PC-3 (cell line): ENCODE measurements around the gene RRAGC. TPM values are rescaled to one million over a fixed set of nuclear protein-coding genes. Genes with fewer than 3 reads are reported as not detected.

ENCODE experiments used
- ATAC-seq: fragments of 200-7000 bp; cut with Tn5 transposase; 2 replicates; pipeline ENCODE4 v1.9.1; 2020; ENCODE audit warnings: mild to moderate bottlenecking, moderate library complexity
- BruUV-seq: library from RNA; stranded (reverse); fragments of 400-500 nt; replicated peaks from 2 replicates; lab custom pipeline; 2021; lab: Mats Ljungman, UMichigan
- CTCF ChIA-PET: fragments of 300-600 bp; sonication (Branson Sonifier 250); formaldehyde crosslinking; loops from one replicate; lab custom pipeline; 2022; ENCODE audit warnings: antibody characterized with exemption; lab: Charles Lee
- POLR2A ChIA-PET: fragments of 300-600 bp; sonication (Branson Sonifier 250); formaldehyde crosslinking; loops from one replicate; lab custom pipeline; 2022; ENCODE audit warnings: antibody characterized with exemption; ENCODE audit not compliant: unreplicated experiment; lab: Charles Lee
- DNase-seq: peaks from one replicate; pipeline ENCODE4 v3.0.0-alpha.2; 2015
- H2AFZ ChIP-seq: fragments of 300-600 bp; sonication (generic); 2 replicates; pipeline ENCODE4 v1.6.0; 2016; ENCODE audit warnings: antibody characterized with exemption, low read length
- H3F3A ChIP-seq: fragments of 300-600 bp; sonication (generic); one replicate; pipeline ENCODE4 v1.6.0; 2017; ENCODE audit warnings: antibody characterized with exemption, low read length, control low read depth, mild to moderate bottlenecking; ENCODE audit not compliant: unreplicated experiment
- H3K27ac ChIP-seq: fragments of 300-600 bp; sonication (generic); 2 replicates; pipeline ENCODE4 v1.5.1; 2016; ENCODE audit warnings: mild to moderate bottlenecking, low read length
- H3K27me3 ChIP-seq: fragments of 300-600 bp; sonication (generic); 2 replicates; pipeline ENCODE4 v1.6.1; 2016; ENCODE audit warnings: low read length, mixed read lengths
- H3K36me3 ChIP-seq: fragments of 300-600 bp; sonication (generic); 2 replicates; pipeline ENCODE4 v1.6.1; 2016; ENCODE audit warnings: low read depth, mixed run types, low read length, mixed read lengths
- H3K4me1 ChIP-seq: fragments of 300-600 bp; sonication (generic); 2 replicates; pipeline ENCODE4 v1.5.1; 2016; ENCODE audit warnings: low read length; ENCODE audit not compliant: insufficient read depth
- H3K4me2 ChIP-seq: fragments of 300-600 bp; sonication (generic); 2 replicates; pipeline ENCODE4 v1.6.0; 2016; ENCODE audit warnings: low read length
- H3K4me3 ChIP-seq: fragments of 300-600 bp; sonication (generic); 2 replicates; pipeline ENCODE4 v1.5.1; 2016; ENCODE audit warnings: mild to moderate bottlenecking, low read length, mixed read lengths
- H3K79me2 ChIP-seq: fragments of 300-600 bp; sonication (generic); 2 replicates; pipeline ENCODE4 v1.6.1; 2017; ENCODE audit warnings: low read length, mixed read lengths
- H3K9ac ChIP-seq: fragments of 300-600 bp; sonication (generic); 2 replicates; pipeline ENCODE4 v1.6.0; 2016; ENCODE audit warnings: mild to moderate bottlenecking, low read length
- H3K9me2 ChIP-seq: fragments of 300-600 bp; sonication (generic); replicated peaks from 2 replicates; pipeline ENCODE4 v1.6.1; 2016; ENCODE audit warnings: mixed run types, low read length, mixed read lengths
- H3K9me3 ChIP-seq: fragments of 300-600 bp; sonication (generic); 2 replicates; pipeline ENCODE4 v1.6.1; 2016; ENCODE audit warnings: low read length, mixed read lengths
- H4K20me1 ChIP-seq: fragments of 300-600 bp; sonication (generic); 2 replicates; pipeline ENCODE4 v1.6.1; 2016; ENCODE audit warnings: low read length, mixed read lengths
- CTCF ChIP-seq: fragments of 300-600 bp; sonication (generic); conservative IDR thresholded peaks from 2 replicates; pipeline ENCODE4 v1.5.1; 2017; ENCODE audit warnings: antibody characterized with exemption, low read depth, mild to moderate bottlenecking, low read length
- EZH2 ChIP-seq: fragments of 300-600 bp; sonication (generic); IDR thresholded peaks from one replicate; pipeline ENCODE4 v1.6.1; 2017; ENCODE audit warnings: antibody characterized with exemption, mild to moderate bottlenecking, low read length; ENCODE audit not compliant: unreplicated experiment
- EZH2phosphoT487 ChIP-seq: fragments of 300-600 bp; sonication (generic); IDR thresholded peaks from 2 replicates; pipeline ENCODE4 v1.6.1; 2018; ENCODE audit warnings: mild to moderate bottlenecking, antibody characterized with exemption, low read length, borderline replicate concordance
- intact Hi-C: fragments of 100-400 bp; cut with micrococcal nuclease; formaldehyde crosslinking; loops from 2 replicates; pipeline ENCODE4 v1.9.0; 2023
- total RNA-seq: library from RNA; depleted of rRNA; stranded (reverse); fragments of >200 nt; gene quantifications from 2 replicates; pipeline ENCODE4 v1.2.3, GENCODE V29; 2014

RRAGC gene
- total RNA-seq, 1 experiment from 2014 or later, result 7.0 TPM

GRCh38 chr1:38860454-38860795 lies 853 bp upstream of the RRAGC start:
- ChIA-PET POLR2A (no interaction called here), CTCF (no interaction called here)
- H3K36me3 ChIP-seq, result peaks cover 16% of the 10 kb centered on the region
- no peak for TF ChIP-seq CTCF
- no peaks in the 10 kb centered on the region for H3F3A ChIP-seq
- no peaks in the 10 kb centered on the region for H3K27me3 ChIP-seq
- H3K9me3 ChIP-seq, result no peaks in the 10 kb centered on the region
- H3K4me3 ChIP-seq, result peak overlapping the region; percentile 95
- DNase-seq, result no peak
- peaks cover 4% of the 10 kb centered on the region; the same call in 1 of the 2 replicates for H4K20me1 ChIP-seq
- H3K9ac ChIP-seq, result peak overlapping the region; percentile 74
- no TSS peak for BruUV-seq
- H3K4me2 ChIP-seq, result peak overlapping the region; percentile 100
- H3K27ac ChIP-seq, result no peak overlapping the region
- no peak for ATAC-seq
- peaks cover 16% of the 10 kb centered on the region for H3K79me2 ChIP-seq
- intact Hi-C loops, result no loop called here
- peaks cover 10% of the 10 kb centered on the region for H3K4me1 ChIP-seq
- H2AFZ ChIP-seq, result peak overlapping the region; percentile 100
- no peaks in the 10 kb centered on the region for H3K9me2 ChIP-seq

- POLR2A ChIA-PET, result interaction anchor here (0.5 to 0.6 kb wide), 2 partner anchors 103 to 169 kb away, joined by 3 to 4 read pairs; no protein-coding TSS in a partner anchor
- TF ChIP-seq EZH2phosphoT487, result no peak
- TF ChIP-seq EZH2, result no peak
- no peak for TF ChIP-seq CTCF
- peak overlapping the region; percentile 60 for H3K27ac ChIP-seq
- peak overlapping the region; percentile 70 for H3K4me2 ChIP-seq
- H3K36me3 ChIP-seq, result peaks cover 14% of the 10 kb centered on the region
- H3K27me3 ChIP-seq, result no peaks in the 10 kb centered on the region
- peak overlapping the region; percentile 89 for H2AFZ ChIP-seq
- ATAC-seq (peak; percentile 48), DNase-seq (peak; percentile 81)
- TSS peak; percentile 20 for BruUV-seq
- CTCF ChIA-PET, result no interaction called here
- no peaks in the 10 kb centered on the region for H3K9me2 ChIP-seq
- H4K20me1 ChIP-seq, result peaks cover 4% of the 10 kb centered on the region; the same call in 1 of the 2 replicates
- H3K9me3 ChIP-seq, result no peaks in the 10 kb centered on the region
- H3K9ac ChIP-seq, result peak overlapping the region; percentile 80
- peak overlapping the region; percentile 90 for H3K4me3 ChIP-seq
- no peaks in the 10 kb centered on the region for H3F3A ChIP-seq
- intact Hi-C loops, result no loop called here
- H3K79me2 ChIP-seq, result peaks cover 16% of the 10 kb centered on the region
- H3K4me1 ChIP-seq, result peaks cover 10% of the 10 kb centered on the region
Measured at GRCh38 chr1:38858833-38859560, 575 bp downstream of the RRAGC start.

DNA sequence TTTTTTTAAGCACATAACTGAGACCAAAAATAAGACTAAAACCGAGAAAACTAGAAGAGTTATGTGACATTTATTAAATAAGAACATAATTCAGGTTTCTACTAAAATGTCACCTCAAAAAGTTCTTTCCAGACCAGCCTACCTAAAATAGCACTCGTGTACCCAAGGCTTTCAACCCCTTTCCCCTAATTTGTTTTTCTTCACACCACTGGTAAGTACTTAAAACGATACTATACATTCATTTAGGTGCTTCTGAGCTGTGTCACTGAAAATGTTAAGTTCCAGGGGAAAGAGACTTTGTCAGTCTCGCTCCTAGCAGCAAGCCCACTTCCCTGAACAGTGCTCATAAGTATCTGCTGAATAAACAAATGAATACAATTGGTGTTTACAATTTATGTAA lies 6.8 kb downstream of the RRAGC start:
- no peaks in the 10 kb centered on the region for H3K27me3 ChIP-seq
- no peak overlapping the region for H3K4me3 ChIP-seq
- H3K27ac ChIP-seq, result no peak overlapping the region
- no peaks in the 10 kb centered on the region for H3K9me2 ChIP-seq
- no peak overlapping the region for H3K9ac ChIP-seq
- H3K4me1 ChIP-seq, result peaks cover 2% of the 10 kb centered on the region
- POLR2A ChIA-PET, result no interaction called here
- DNase-seq (no peak), ATAC-seq (no peak)
- H4K20me1 ChIP-seq, result peaks cover 4% of the 10 kb centered on the region; the same call in 1 of the 2 replicates
- peaks cover 8% of the 10 kb centered on the region for H3K79me2 ChIP-seq
- H3K9me3 ChIP-seq, result no peaks in the 10 kb centered on the region
- H2AFZ ChIP-seq, result no peak overlapping the region
- TF ChIP-seq EZH2 (no peak), CTCF (no peak), EZH2phosphoT487 (no peak)
- peaks cover 26% of the 10 kb centered on the region for H3K36me3 ChIP-seq
- no peak overlapping the region for H3K4me2 ChIP-seq
- no TSS peak for BruUV-seq
- intact Hi-C loops, result no loop called here
- CTCF ChIA-PET, result no interaction called here
- no peaks in the 10 kb centered on the region for H3F3A ChIP-seq
